GM12878 (cell line): ENCODE results near the gene CABLES1.

Experiments used
- BHLHE40 ChIP-seq, 2 experiments: fragments of 450-650 bp in 1 of 2; IDR thresholded peaks; 2 replicates each; pipeline ENCODE4 v1.6.1; 2011 to 2017; ENCODE audit warnings: low read depth in 2 of 2, borderline replicate concordance in 1 of 2, improper control_type of control experiment in 1 of 2, low read length in 1 of 2, mild to moderate bottlenecking in 1 of 2
- CEBPB ChIP-seq, 2 experiments: fragments of 150-350 bp in 1 of 2; IDR thresholded peaks; 2 replicates each; pipeline ENCODE4 v1.6.1; 2012 to 2014; ENCODE audit warnings: low read depth in 2 of 2, low read length in 2 of 2, borderline replicate concordance in 1 of 2, inconsistent platforms in 1 of 2
- CTCF ChIP-seq, 3 experiments: IDR thresholded peaks in 2 of 3; conservative IDR thresholded peaks in 1 of 3; 2 replicates each; pipeline ENCODE4 v1.5.1; 2011; ENCODE audit warnings: low read depth in 3 of 3, low read length in 3 of 3, mild to moderate bottlenecking in 3 of 3, control low read depth in 2 of 3, moderate library complexity in 2 of 3, inconsistent platforms in 1 of 3, mixed read lengths in 1 of 3; ENCODE audit not compliant: control insufficient read depth in 2 of 3, insufficient read depth in 1 of 3; ENCODE audit errors: extremely low read depth in 1 of 3
- ELK1 ChIP-seq: IDR thresholded peaks from 2 replicates; pipeline ENCODE4 v1.6.1; 2012; ENCODE audit warnings: low read depth, low read length, improper control_type of control experiment
- MYC ChIP-seq: IDR thresholded peaks from 2 replicates; pipeline ENCODE4 v1.6.1; 2011; ENCODE audit warnings: mild to moderate bottlenecking, low read length, moderate library complexity, inconsistent platforms; ENCODE audit not compliant: insufficient read depth, insufficient replicate concordance, insufficient read length, severe bottlenecking
- PBX3 ChIP-seq: IDR thresholded peaks from 2 replicates; pipeline ENCODE4 v1.6.1; 2011; ENCODE audit warnings: mild to moderate bottlenecking, low read depth, low read length, moderate library complexity; ENCODE audit not compliant: insufficient replicate concordance
- POLR2A ChIP-seq: IDR thresholded peaks from 2 replicates; pipeline ENCODE4 v1.6.1; 2011; ENCODE audit warnings: low read depth, mild to moderate bottlenecking, low read length
- SMARCA5 ChIP-seq: fragments of 450-650 bp; IDR thresholded peaks from 2 replicates; pipeline ENCODE4 v1.6.1; 2017; ENCODE audit warnings: mild to moderate bottlenecking
- TF ChIP-seq, protein P1 (sequence below): IDR thresholded peaks from 2 replicates; pipeline ENCODE4 v1.6.1; 2011; ENCODE audit warnings: low read depth, low read length, improper control_type of control experiment, borderline replicate concordance

GRCh38 chr18:23231340-23232021 is 96.2 kb downstream of the CABLES1 start:
- TF ChIP-seq CTCF (IDR thresholded peaks at IDR 0.05 in 2 of 3, conservative IDR thresholded peaks at IDR 0.05 in 1 of 3; ENCODE audit: control insufficient read depth in 2 of 3, extremely low read depth in 1 of 3, insufficient read depth in 1 of 3, low read depth in 3 of 3, low read length in 3 of 3) (no peak), CEBPB (IDR thresholded peaks at IDR 0.05; ENCODE audit: borderline replicate concordance in 1 of 2, low read depth in 2 of 2, low read length in 2 of 2) (peak; percentile 57 to 91; a peak in 2 of 4 replicates), ELK1 (peak; percentile 75), MYC (no peak), BHLHE40 (IDR thresholded peaks at IDR 0.05; ENCODE audit: borderline replicate concordance in 1 of 2, low read depth in 2 of 2, low read length in 1 of 2) (peak; percentile 99 to 100), SMARCA5 (no peak), PBX3 (no peak), POLR2A (peak; percentile 51)
- TF ChIP-seq, protein P1, sequence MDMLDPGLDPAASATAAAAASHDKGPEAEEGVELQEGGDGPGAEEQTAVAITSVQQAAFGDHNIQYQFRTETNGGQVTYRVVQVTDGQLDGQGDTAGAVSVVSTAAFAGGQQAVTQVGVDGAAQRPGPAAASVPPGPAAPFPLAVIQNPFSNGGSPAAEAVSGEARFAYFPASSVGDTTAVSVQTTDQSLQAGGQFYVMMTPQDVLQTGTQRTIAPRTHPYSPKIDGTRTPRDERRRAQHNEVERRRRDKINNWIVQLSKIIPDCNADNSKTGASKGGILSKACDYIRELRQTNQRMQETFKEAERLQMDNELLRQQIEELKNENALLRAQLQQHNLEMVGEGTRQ: peak; percentile 81
